Measurements from ENCODE around the gene CERS6. TPM values are rescaled to one million over a fixed set of nuclear protein-coding genes. Genes with fewer than 3 reads are reported as not detected.

CERS6 gene
- total and polyA plus RNA-seq, 2 of the 8 experiments (the other 6 are each of a cell fraction or from before 2014, with no cell fraction given): 6.8 to 28.2 TPM

- TF ChIP-seq CEBPB (IDR thresholded peaks at IDR 0.05; ENCODE audit: low read depth, low read length): no peak
- no peak for TF ChIP-seq POLR2AphosphoS5 (IDR thresholded peaks at IDR 0.05; ENCODE audit: low read depth, low read length)
These were observed 111.0 kb downstream of the CERS6 start (continued) for GRCh38 chr2:168566974-168567665.
